H1 (cell line): ENCODE results near the gene LRRC25. TPM values are rescaled to one million over a fixed set of nuclear protein-coding genes. Genes with fewer than 3 reads are reported as not detected.

Experiments used
- CTCF ChIA-PET: fragments of 300-600 bp; sonication (Branson Sonifier 250); formaldehyde crosslinking; loops from one replicate; lab custom pipeline; 2021; ENCODE audit not compliant: partially characterized antibody; lab: Charles Lee
- POLR2A ChIA-PET: fragments of 300-600 bp; sonication (Branson Sonifier 250); formaldehyde crosslinking; loops from one replicate; lab custom pipeline; 2021; ENCODE audit warnings: inconsistent platforms; ENCODE audit not compliant: partially characterized antibody; lab: Charles Lee
- DNase-seq, 2 experiments: peaks; one replicate each; pipeline versions ENCODE4 v3.0.0 to v3.0.0-alpha.2; 2010 to 2022; ENCODE audit warnings: low spot score in 2 of 2, low read depth in 1 of 2, mixed read lengths in 1 of 2
- FAIRE-seq: peaks from 2 replicates; lab custom pipeline; 2011; peaks lifted over from hg19 to GRCh38; lab: Jason Lieb, UNC
- H2AFZ ChIP-seq: 2 replicates; pipeline ENCODE4 v1.8.1; 2012; ENCODE audit warnings: low read length, inconsistent platforms
- H2AK5ac ChIP-seq: 2 replicates; pipeline ENCODE4 v1.6.1; 2013; ENCODE audit warnings: low read depth, low read length
- H2BK120ac ChIP-seq: replicated peaks from 2 replicates; pipeline ENCODE3; 2013; ENCODE audit warnings: low read depth, low read length, inconsistent platforms
- H2BK12ac ChIP-seq: 2 replicates; pipeline ENCODE4 v1.6.1; 2013; ENCODE audit warnings: low read depth, low read length
- H2BK15ac ChIP-seq: 2 replicates; pipeline ENCODE4 v1.6.1; 2013; ENCODE audit warnings: low read length
- H2BK20ac ChIP-seq: 2 replicates; pipeline ENCODE4 v1.6.1; 2013; ENCODE audit warnings: low read length
- H2BK5ac ChIP-seq: 2 replicates; pipeline ENCODE4 v1.6.1; 2013; ENCODE audit warnings: low read depth, low read length
- H3K14ac ChIP-seq: 2 replicates; pipeline ENCODE4 v1.6.1; 2013; ENCODE audit warnings: inconsistent platforms; ENCODE audit not compliant: insufficient read length
- H3K18ac ChIP-seq: 2 replicates; pipeline ENCODE4 v1.6.1; 2013; ENCODE audit warnings: low read length; ENCODE audit errors: extremely low read depth
- H3K23ac ChIP-seq: 2 replicates; pipeline ENCODE4 v1.6.1; 2013; ENCODE audit warnings: inconsistent platforms; ENCODE audit not compliant: insufficient read length
- H3K23me2 ChIP-seq: 2 replicates; pipeline ENCODE4 v1.6.1; 2013; ENCODE audit warnings: low read depth, low read length
- H3K27ac ChIP-seq: 2 replicates; pipeline ENCODE4 v1.6.1; 2011; ENCODE audit warnings: low read depth, low read length, inconsistent platforms
- H3K27me3 ChIP-seq, 4 experiments: replicated peaks in 1 of 4; 1 replicate in 1 of 4; 2 replicates in 3 of 4; pipeline versions ENCODE4 v1.6.1 to v1.8.1; 2011 to 2013; ENCODE audit warnings: low read length in 3 of 4, mild to moderate bottlenecking in 3 of 4, inconsistent platforms in 2 of 4, mixed read lengths in 2 of 4, moderate library complexity in 1 of 4; ENCODE audit not compliant: control insufficient read depth in 3 of 4, insufficient read depth in 3 of 4; ENCODE audit errors: extremely low read depth in 1 of 4
- H3K36me3 ChIP-seq, 4 experiments: 2 replicates each; pipeline versions ENCODE4 v1.6.1 to v1.8.1; 2011 to 2013; ENCODE audit warnings: mild to moderate bottlenecking in 4 of 4, low read length in 3 of 4, moderate library complexity in 2 of 4, control low read depth in 1 of 4, inconsistent platforms in 1 of 4; ENCODE audit not compliant: insufficient read depth in 4 of 4, control insufficient read depth in 2 of 4
- H3K4ac ChIP-seq: replicated peaks from 2 replicates; pipeline ENCODE3; 2013; ENCODE audit warnings: low read length, low read depth, mixed read lengths, inconsistent platforms; ENCODE audit not compliant: insufficient read length
- H3K4me1 ChIP-seq, 4 experiments: replicated peaks in 1 of 4; 1 replicate in 1 of 4; 2 replicates in 3 of 4; pipeline versions ENCODE4 v1.6.1 to v1.8.1; 2011 to 2013; ENCODE audit warnings: low read length in 3 of 4, inconsistent platforms in 2 of 4, mixed read lengths in 1 of 4; ENCODE audit not compliant: insufficient read depth in 4 of 4, control insufficient read depth in 3 of 4
- H3K4me2 ChIP-seq, 2 experiments: 2 replicates each; pipeline versions ENCODE4 v1.6.1 to v1.8.1; 2011 to 2013; ENCODE audit warnings: low read depth in 2 of 2, low read length in 2 of 2, control low read depth in 1 of 2, inconsistent platforms in 1 of 2, mild to moderate bottlenecking in 1 of 2; ENCODE audit not compliant: insufficient read depth in 1 of 2
- H3K4me3 ChIP-seq, 4 experiments: fragments of 200-600, 300-600 bp in 1 of 4; sonication (generic), shearing (Covaris generic), sonication (Bioruptor Twin) in 1 of 4; 2 replicates each; pipeline versions ENCODE4 v1.5.1 to v1.8.1; 2011 to 2016; ENCODE audit warnings: low read length in 4 of 4, low read depth in 3 of 4, control low read depth in 2 of 4, inconsistent platforms in 2 of 4, mild to moderate bottlenecking in 2 of 4, mixed read lengths in 1 of 4, moderate library complexity in 1 of 4; ENCODE audit not compliant: insufficient read depth in 2 of 4; ENCODE audit errors: extremely low read depth in 1 of 4
- H3K56ac ChIP-seq: replicated peaks from 2 replicates; pipeline ENCODE3; 2013; ENCODE audit warnings: low read depth, mild to moderate bottlenecking, mixed read lengths, low read length, inconsistent platforms; ENCODE audit not compliant: insufficient read length
- H3K79me1 ChIP-seq: 2 replicates; pipeline ENCODE4 v1.6.1; 2013; ENCODE audit warnings: low read depth, low read length, control low read depth
- H3K79me2 ChIP-seq, 2 experiments: 2 replicates each; pipeline versions ENCODE4 v1.6.1 to v1.8.1; 2012 to 2013; ENCODE audit warnings: low read length in 2 of 2, mild to moderate bottlenecking in 2 of 2, inconsistent platforms in 1 of 2; ENCODE audit not compliant: insufficient read depth in 2 of 2, control insufficient read depth in 1 of 2
- H3K9ac ChIP-seq, 4 experiments: replicated peaks in 1 of 4; 1 replicate in 1 of 4; 2 replicates in 3 of 4; pipeline versions ENCODE4 v1.6.1 to v1.8.1; 2011 to 2013; ENCODE audit warnings: low read depth in 3 of 4, low read length in 3 of 4, control low read depth in 2 of 4, mild to moderate bottlenecking in 2 of 4, moderate library complexity in 2 of 4, inconsistent platforms in 1 of 4; ENCODE audit errors: extremely low read depth in 1 of 4
- H3K9me3 ChIP-seq, 2 experiments: 2 replicates each; pipeline versions ENCODE4 v1.6.1 to v1.8.1; 2012 to 2013; ENCODE audit warnings: mild to moderate bottlenecking in 2 of 2, moderate library complexity in 2 of 2, control low read depth in 1 of 2, inconsistent platforms in 1 of 2, low read depth in 1 of 2, low read length in 1 of 2, mixed read lengths in 1 of 2; ENCODE audit not compliant: insufficient read depth in 2 of 2
- H4K20me1 ChIP-seq, 2 experiments: replicated peaks in 1 of 2; 2 replicates each; pipeline versions ENCODE3 to v1.8.1; 2011 to 2013; ENCODE audit warnings: inconsistent platforms in 2 of 2, low read length in 2 of 2, mild to moderate bottlenecking in 1 of 2; ENCODE audit not compliant: insufficient read depth in 2 of 2, control insufficient read depth in 1 of 2
- H4K5ac ChIP-seq: 2 replicates; pipeline ENCODE4 v1.6.1; 2013; ENCODE audit warnings: low read length, low read depth, mixed read lengths, inconsistent platforms; ENCODE audit not compliant: insufficient read length
- H4K8ac ChIP-seq: 2 replicates; pipeline ENCODE4 v1.8.0; 2013; ENCODE audit warnings: mild to moderate bottlenecking, moderate library complexity, low read length, inconsistent platforms; ENCODE audit not compliant: insufficient read depth; ENCODE audit errors: extremely low read depth
- H4K91ac ChIP-seq: replicated peaks from 2 replicates; pipeline ENCODE3; 2013; ENCODE audit warnings: low read length, mixed read lengths, inconsistent platforms; ENCODE audit not compliant: insufficient read length
- BRCA1 ChIP-seq: IDR thresholded peaks from 2 replicates; pipeline ENCODE4 v1.6.1; 2012; ENCODE audit warnings: low read depth, low read length, improper control_type of control experiment
- FOSL1 ChIP-seq: IDR thresholded peaks from 2 replicates; pipeline ENCODE4 v1.6.1; 2011; ENCODE audit warnings: mild to moderate bottlenecking, low read depth, low read length, moderate library complexity; ENCODE audit not compliant: insufficient read depth
- PHF8 ChIP-seq: fragments of 200-600 bp; sonication (generic); conservative IDR thresholded peaks from 2 replicates; pipeline ENCODE4 v1.7.1; 2012; ENCODE audit warnings: low read depth, mild to moderate bottlenecking, inconsistent platforms, low read length, moderate library complexity
- SAP30 ChIP-seq: fragments of 300-600 bp; sonication (generic); IDR thresholded peaks from 2 replicates; pipeline ENCODE4 v1.7.1; 2012; ENCODE audit warnings: low read length, moderate library complexity, mild to moderate bottlenecking, inconsistent platforms; ENCODE audit not compliant: insufficient read depth, insufficient replicate concordance
- SRF ChIP-seq: IDR thresholded peaks from 2 replicates; pipeline ENCODE4 v1.6.1; 2011; ENCODE audit warnings: mild to moderate bottlenecking, low read depth, low read length, moderate library complexity
- TEAD4 ChIP-seq: IDR thresholded peaks from 2 replicates; pipeline ENCODE4 v1.6.1; 2012; ENCODE audit warnings: low read depth, low read length, inconsistent platforms, mixed read lengths
- WGBS, 2 experiments: shearing (Covaris generic) in 1 of 2; methylation state at CpG; one replicate each; pipeline versions ENCODE4 v1.1.6 to v1.1.7; 2013 to 2015; ENCODE audit warnings: low lambda C conversion rate in 2 of 2, mixed read lengths in 2 of 2, inconsistent platforms in 1 of 2, low coverage in 1 of 2, missing lambda C conversion rate in 1 of 2; ENCODE audit not compliant: insufficient replicate concordance in 2 of 2, insufficient coverage in 1 of 2, insufficient read length in 1 of 2; ENCODE audit errors: extremely low coverage in 1 of 2, missing lambda C conversion rate in 1 of 2; 5-methylcytosine and 5-hydroxymethylcytosine counted together
- polyA plus RNA-seq, 7 experiments: library from polyadenylated mRNA; depleted of rRNA in 3 of 7; stranded (reverse) in 5 of 7; unstranded in 2 of 7; fragments of >200 nt in 5 of 7; fragments of 200-250 nt in 2 of 7; gene quantifications; 1 replicate in 5 of 7; 2 replicates in 1 of 7; 4 replicates in 1 of 7; pipeline versions ENCODE4 v1.2.1 to v1.2.3, GENCODE V29; 2011 to 2013; ENCODE audit warnings: missing spikeins in 2 of 7, mixed read lengths in 2 of 7
- total RNA-seq: library from RNA; stranded (reverse); fragmentation: NEBNext Ultra II Directional; extraction: Animal tissue kit (Norgen Biotek cat#: 25700); gene quantifications from 2 replicates; pipeline ENCODE4 v1.2.1, GENCODE V29; 2021
- TF ChIP-seq, protein P1 (sequence below): IDR thresholded peaks from 2 replicates; pipeline ENCODE4 v1.6.1; 2011; ENCODE audit warnings: low read depth, mild to moderate bottlenecking, low read length; ENCODE audit not compliant: insufficient read depth
- TF ChIP-seq, protein P2 (sequence below), 3 experiments: IDR thresholded peaks; 1 replicate in 2 of 3; 2 replicates in 1 of 3; pipeline versions ENCODE4 v1.5.1 to v1.6.1; 2011; ENCODE audit warnings: low read length in 3 of 3, mild to moderate bottlenecking in 3 of 3, inconsistent platforms in 2 of 3, low read depth in 1 of 3, moderate library complexity in 1 of 3; ENCODE audit not compliant: insufficient read depth in 1 of 3; ENCODE audit errors: control extremely low read depth in 1 of 3

The LRRC25 gene
- total and polyA plus RNA-seq, 2 of the 8 experiments (the other 6 are each of a cell fraction or from before 2014, with no cell fraction given): 0.20 to 0.41 TPM

DNA sequence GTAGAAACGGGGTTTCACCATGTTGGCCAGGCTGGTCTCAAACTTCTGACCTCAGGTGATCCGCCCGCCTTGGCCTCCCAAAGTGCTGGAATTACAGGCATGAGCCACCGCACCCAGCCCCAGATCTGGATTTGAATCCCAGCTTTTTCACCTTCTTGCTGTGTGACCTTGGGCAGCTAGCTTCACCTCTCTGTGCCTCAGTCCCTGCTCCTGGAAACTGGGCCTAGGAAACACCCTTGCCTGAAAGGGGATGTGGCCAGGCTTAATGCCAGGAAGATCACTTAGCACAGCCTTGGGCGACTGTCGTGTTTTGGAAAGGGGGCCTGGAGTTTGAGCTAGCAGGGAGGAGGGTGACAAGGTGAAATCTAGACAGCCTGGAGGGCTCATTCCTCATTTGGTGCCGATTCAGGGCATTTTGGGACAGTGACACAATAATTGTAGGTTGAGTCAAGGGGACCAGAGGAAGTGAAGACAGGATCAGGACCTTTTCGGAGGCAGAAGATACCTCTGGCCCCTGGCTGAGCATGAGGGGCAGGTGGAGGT lies 55.3 kb downstream of the LRRC25 start:
- Histone ChIP-seq H4K20me1 (no peaks in the 10 kb centered on the region), H3K27me3 (0 out of 7 replicates have a peak, but pooled peaks cover 0 to 2% (median 0%) of the 10 kb centered on the region in 4 experiments), H2BK20ac (no peak overlapping the region), H4K5ac (no peak overlapping the region), H3K36me3 (no peaks in the 10 kb centered on the region), H2BK12ac (peak overlapping the region; percentile 92; the same call in 1 of the 2 replicates), H3K27ac (no peak overlapping the region), H2BK120ac (no peak overlapping the region), H3K14ac (no peak overlapping the region), H4K91ac (no peak overlapping the region), H3K79me2 (peaks cover 0 to 4% of the 10 kb centered on the region in 2 experiments; a peak in 1 of 4 replicates), H4K8ac (no peak overlapping the region), H2BK5ac (no peak overlapping the region), H2AK5ac (peak overlapping the region; percentile 71), H3K4me2 (peak overlapping the region in 1 of 2 experiments; percentile 79; a peak in 1 of 4 replicates), H2BK15ac (peak overlapping the region; percentile 92; the same call in 1 of the 2 replicates), H3K79me1 (no peaks in the 10 kb centered on the region), H3K4me3 (no peak overlapping the region), H3K4ac (peak overlapping the region; percentile 9), H3K56ac (no peak overlapping the region), H3K4me1 (peaks cover 0 to 14% (median 8%) of the 10 kb centered on the region in 4 experiments; a peak in 5 of 7 replicates), H3K23me2 (peaks cover 11% of the 10 kb centered on the region), H3K9me3 (no peaks in the 10 kb centered on the region), H2AFZ (no peak overlapping the region), H3K18ac (no peak overlapping the region), H3K23ac (no peak overlapping the region), H3K9ac (0 out of 7 replicates have a peak overlapping the region, but pooled peaks of 1 of the 4 experiments have one; percentile 4)
- ChIA-PET CTCF (interaction anchor here (0.7 to 5.1 kb wide), 14 partner anchors 8 to 80 kb away, joined by 3 to 47 read pairs (median 5); partner anchors contain the start of genes GDF15, IQCN and LRRC25), POLR2A (interaction anchor here (0.7 to 20.2 kb wide), 10 partner anchors 12 to 577 kb away, joined by 3 to 224 read pairs (median 4); partner anchors contain the start of genes COPE, DDX49, IQCN and JUND)
- FAIRE-seq: no peak
- WGBS, 2 experiments: 95% methylated on average over 8 of the region's 8 CpGs; no CpG with 5 or more reads in 1 of the 2 experiments
- DNase-seq: no peak
- TF ChIP-seq, protein P1, sequence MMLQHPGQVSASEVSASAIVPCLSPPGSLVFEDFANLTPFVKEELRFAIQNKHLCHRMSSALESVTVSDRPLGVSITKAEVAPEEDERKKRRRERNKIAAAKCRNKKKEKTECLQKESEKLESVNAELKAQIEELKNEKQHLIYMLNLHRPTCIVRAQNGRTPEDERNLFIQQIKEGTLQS: no peak
- TF ChIP-seq, protein P2, sequence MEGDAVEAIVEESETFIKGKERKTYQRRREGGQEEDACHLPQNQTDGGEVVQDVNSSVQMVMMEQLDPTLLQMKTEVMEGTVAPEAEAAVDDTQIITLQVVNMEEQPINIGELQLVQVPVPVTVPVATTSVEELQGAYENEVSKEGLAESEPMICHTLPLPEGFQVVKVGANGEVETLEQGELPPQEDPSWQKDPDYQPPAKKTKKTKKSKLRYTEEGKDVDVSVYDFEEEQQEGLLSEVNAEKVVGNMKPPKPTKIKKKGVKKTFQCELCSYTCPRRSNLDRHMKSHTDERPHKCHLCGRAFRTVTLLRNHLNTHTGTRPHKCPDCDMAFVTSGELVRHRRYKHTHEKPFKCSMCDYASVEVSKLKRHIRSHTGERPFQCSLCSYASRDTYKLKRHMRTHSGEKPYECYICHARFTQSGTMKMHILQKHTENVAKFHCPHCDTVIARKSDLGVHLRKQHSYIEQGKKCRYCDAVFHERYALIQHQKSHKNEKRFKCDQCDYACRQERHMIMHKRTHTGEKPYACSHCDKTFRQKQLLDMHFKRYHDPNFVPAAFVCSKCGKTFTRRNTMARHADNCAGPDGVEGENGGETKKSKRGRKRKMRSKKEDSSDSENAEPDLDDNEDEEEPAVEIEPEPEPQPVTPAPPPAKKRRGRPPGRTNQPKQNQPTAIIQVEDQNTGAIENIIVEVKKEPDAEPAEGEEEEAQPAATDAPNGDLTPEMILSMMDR (IDR thresholded peaks at IDR 0.05; ENCODE audit: control extremely low read depth in 1 of 3, insufficient read depth in 1 of 3, low read depth in 1 of 3, low read length in 3 of 3): no peak
- TF ChIP-seq SRF (no peak), BRCA1 (no peak), TEAD4 (no peak), SAP30 (no peak), FOSL1 (no peak), PHF8 (no peak)
